HG02798 (cell line): ENCODE results near the gene GCHFR.

Source experiments
- ATAC-seq: cut with Tn5 transposase; IDR thresholded peaks from one replicate; pipeline ENCODE4 v1.9.1; 2021; ENCODE audit warnings: mild to moderate bottlenecking; ENCODE audit not compliant: unreplicated experiment, poor library complexity

The GCHFR gene

GRCh38 chr15:40763801-40764628 is at the start of gene GCHFR:
GCHFR (plus strand) TSS chr15:40764068; CDS start chr15:40764181, 113 bp downstream.
- peak; percentile 66 for ATAC-seq

- ATAC-seq: no peak
Observed at GRCh38 chr15:40714144-40714543, 49.7 kb upstream of the GCHFR start.

GRCh38 chr15:40716165-40716564 is 47.7 kb upstream of the GCHFR start:
- ATAC-seq: no peak

GRCh38 chr15:40721701-40722100 is 42.2 kb upstream of the GCHFR start:
- no peak for ATAC-seq

- no peak for ATAC-seq
Observed at GRCh38 chr15:40722354-40722753, 41.5 kb upstream of the GCHFR start.

- no peak for ATAC-seq
Observed at GRCh38 chr15:40722934-40723333, 40.9 kb upstream of the GCHFR start.

- no peak for ATAC-seq
Observed at GRCh38 chr15:40723919-40724318, 39.9 kb upstream of the GCHFR start.

- ATAC-seq: no peak
Observed at GRCh38 chr15:40731034-40731433, 32.8 kb upstream of the GCHFR start.

- no peak for ATAC-seq
Observed at GRCh38 chr15:40736575-40736974, 27.3 kb upstream of the GCHFR start.

GRCh38 chr15:40737048-40737447 is 26.8 kb upstream of the GCHFR start:
- ATAC-seq: no peak

GRCh38 chr15:40739047-40739446 is 24.8 kb upstream of the GCHFR start:
- no peak for ATAC-seq

- no peak for ATAC-seq
Observed at GRCh38 chr15:40739854-40740253, 24.0 kb upstream of the GCHFR start.

- peak; percentile 20 for ATAC-seq
Observed at GRCh38 chr15:40743485-40743901, 20.4 kb upstream of the GCHFR start.

GRCh38 chr15:40743921-40744814 is 19.7 kb upstream of the GCHFR start:
- ATAC-seq: peak; percentile 77

- no peak for ATAC-seq
Observed at GRCh38 chr15:40744815-40745152, 19.1 kb upstream of the GCHFR start.

- no peak for ATAC-seq
Observed at GRCh38 chr15:40746916-40747418, 16.9 kb upstream of the GCHFR start.

- no peak for ATAC-seq
Observed at GRCh38 chr15:40747685-40748631, 15.9 kb upstream of the GCHFR start.

GRCh38 chr15:40749151-40749630 is 14.7 kb upstream of the GCHFR start:
- ATAC-seq: no peak

- ATAC-seq: no peak
Observed at GRCh38 chr15:40750885-40751284, 13.0 kb upstream of the GCHFR start.

GRCh38 chr15:40751745-40752144 is 12.1 kb upstream of the GCHFR start:
- no peak for ATAC-seq
